H9 (cell line): ENCODE data around the gene FAM241A. TPM values are rescaled to one million over a fixed set of nuclear protein-coding genes. Genes with fewer than 3 reads are reported as not detected.

Source experiments
- DNase-seq: peaks from one replicate; pipeline ENCODE4 v3.0.0-alpha.2; 2017
- H2AFZ ChIP-seq: one replicate; pipeline ENCODE4 v1.6.1; 2013; ENCODE audit warnings: mild to moderate bottlenecking, low read length, control low read depth, moderate library complexity
- H2AK5ac ChIP-seq: 2 replicates; pipeline ENCODE4 v1.6.1; 2013; ENCODE audit warnings: low read length, control low read depth, mixed read lengths; ENCODE audit not compliant: insufficient read length
- H2BK120ac ChIP-seq: one replicate; pipeline ENCODE4 v1.6.1; 2013; ENCODE audit warnings: low read depth, mild to moderate bottlenecking, low read length, control low read depth, inconsistent platforms; ENCODE audit not compliant: poor library complexity, severe bottlenecking
- H2BK12ac ChIP-seq: 2 replicates; pipeline ENCODE4 v1.6.1; 2013; ENCODE audit warnings: low read length, control low read depth, mixed read lengths, low read depth; ENCODE audit not compliant: insufficient read length
- H2BK15ac ChIP-seq: 2 replicates; pipeline ENCODE4 v1.6.1; 2013; ENCODE audit warnings: low read depth, low read length, control low read depth
- H2BK20ac ChIP-seq: one replicate; pipeline ENCODE4 v1.6.1; 2013; ENCODE audit warnings: low read depth, mild to moderate bottlenecking, low read length, control low read depth, inconsistent platforms; ENCODE audit not compliant: poor library complexity, severe bottlenecking
- H2BK5ac ChIP-seq: 2 replicates; pipeline ENCODE4 v1.6.1; 2013; ENCODE audit warnings: low read length, control low read depth, mixed read lengths; ENCODE audit not compliant: insufficient read length
- H3K14ac ChIP-seq: 2 replicates; pipeline ENCODE4 v1.6.1; 2013; ENCODE audit warnings: low read length, control low read depth; ENCODE audit not compliant: insufficient read depth
- H3K18ac ChIP-seq: 2 replicates; pipeline ENCODE4 v1.6.1; 2013; ENCODE audit warnings: low read depth, mild to moderate bottlenecking, mixed read lengths, low read length, control low read depth; ENCODE audit not compliant: insufficient read length
- H3K23ac ChIP-seq: 2 replicates; pipeline ENCODE4 v1.6.1; 2013; ENCODE audit warnings: low read length, control low read depth, mixed read lengths, low read depth; ENCODE audit not compliant: insufficient read length
- H3K23me2 ChIP-seq: 2 replicates; pipeline ENCODE4 v1.6.1; 2013; ENCODE audit warnings: low read depth, mild to moderate bottlenecking, mixed read lengths, low read length, control low read depth; ENCODE audit not compliant: insufficient read length, poor library complexity, severe bottlenecking
- H3K27ac ChIP-seq: 2 replicates; pipeline ENCODE4 v1.5.1; 2013; ENCODE audit warnings: low read length, control low read depth, mixed read lengths, low read depth; ENCODE audit not compliant: insufficient read length
- H3K27me3 ChIP-seq: 2 replicates; pipeline ENCODE4 v1.6.1; 2013; ENCODE audit warnings: low read length, control low read depth, inconsistent platforms; ENCODE audit not compliant: insufficient read depth
- H3K4ac ChIP-seq: 2 replicates; pipeline ENCODE4 v1.6.1; 2013; ENCODE audit warnings: low read depth, mild to moderate bottlenecking, control low read depth, inconsistent platforms, low read length, moderate library complexity
- H3K4me1 ChIP-seq: 2 replicates; pipeline ENCODE4 v1.6.1; 2013; ENCODE audit warnings: low read length, control low read depth, inconsistent platforms; ENCODE audit not compliant: insufficient read depth
- H3K4me2 ChIP-seq: 2 replicates; pipeline ENCODE4 v1.6.1; 2013; ENCODE audit warnings: low read length, control low read depth, mixed read lengths; ENCODE audit not compliant: insufficient read length, insufficient read depth
- H3K56ac ChIP-seq: 2 replicates; pipeline ENCODE4 v1.6.1; 2013; ENCODE audit warnings: low read depth, mild to moderate bottlenecking, mixed read lengths, low read length, control low read depth; ENCODE audit not compliant: insufficient read length
- H3K79me1 ChIP-seq: 2 replicates; pipeline ENCODE4 v1.6.1; 2013; ENCODE audit warnings: low read depth, mild to moderate bottlenecking, moderate library complexity, low read length, control low read depth, inconsistent platforms; ENCODE audit not compliant: insufficient read depth, poor library complexity, severe bottlenecking
- H3K79me2 ChIP-seq: 2 replicates; pipeline ENCODE4 v1.6.1; 2013; ENCODE audit warnings: low read length, control low read depth, inconsistent platforms; ENCODE audit not compliant: insufficient read depth
- H3K9ac ChIP-seq: 2 replicates; pipeline ENCODE4 v1.6.1; 2013; ENCODE audit warnings: low read length, control low read depth, mixed read lengths; ENCODE audit not compliant: insufficient read length; ENCODE audit errors: extremely low read depth
- H3K9me3 ChIP-seq: one replicate; pipeline ENCODE4 v1.6.1; 2013; ENCODE audit warnings: low read depth, low read length, inconsistent platforms; ENCODE audit not compliant: control insufficient read depth
- H3T11ph ChIP-seq: one replicate; pipeline ENCODE4 v1.6.1; 2013; ENCODE audit warnings: mild to moderate bottlenecking, low read length, control low read depth, inconsistent platforms
- H4K20me1 ChIP-seq: one replicate; pipeline ENCODE4 v1.6.1; 2013; ENCODE audit not compliant: control insufficient read depth, insufficient read length, insufficient read depth
- H4K5ac ChIP-seq: 2 replicates; pipeline ENCODE4 v1.6.1; 2013; ENCODE audit warnings: low read depth, mild to moderate bottlenecking, mixed read lengths, low read length, control low read depth; ENCODE audit not compliant: insufficient read length
- H4K8ac ChIP-seq: replicated peaks from 2 replicates; pipeline ENCODE4 v1.6.1; 2013; ENCODE audit warnings: low read length, control low read depth, mixed read lengths, low read depth; ENCODE audit not compliant: insufficient read length
- H4K91ac ChIP-seq: 2 replicates; pipeline ENCODE4 v1.6.1; 2013; ENCODE audit warnings: low read depth, mild to moderate bottlenecking, moderate library complexity, mixed read lengths, low read length, control low read depth; ENCODE audit not compliant: insufficient read length
- H3K27ac Mint-ChIP-seq, 3 experiments: 2 replicates in 2 of 3; 3 replicates in 1 of 3; pipeline ENCODE4 v1.8.0; 2020 to 2021; ENCODE audit warnings: mixed read lengths in 3 of 3, mild to moderate bottlenecking in 1 of 3, moderate library complexity in 1 of 3
- H3K27me3 Mint-ChIP-seq: 2 replicates; pipeline ENCODE4 v1.8.0; 2021; ENCODE audit warnings: low read depth, mild to moderate bottlenecking, moderate library complexity, mixed read lengths
- H3K36me3 Mint-ChIP-seq, 3 experiments: 2 replicates in 2 of 3; 3 replicates in 1 of 3; pipeline ENCODE4 v1.8.0; 2020 to 2021; ENCODE audit warnings: low read depth in 3 of 3, mixed read lengths in 3 of 3; ENCODE audit not compliant: insufficient read depth in 1 of 3
- H3K4me1 Mint-ChIP-seq, 2 experiments: 2 replicates each; pipeline ENCODE4 v1.8.0; 2020; ENCODE audit warnings: mixed read lengths in 2 of 2
- H3K4me3 Mint-ChIP-seq, 2 experiments: 2 replicates in 1 of 2; 3 replicates in 1 of 2; pipeline ENCODE4 v1.8.0; 2020 to 2021; ENCODE audit warnings: mild to moderate bottlenecking in 2 of 2, mixed read lengths in 2 of 2, moderate library complexity in 1 of 2
- H3K9me3 Mint-ChIP-seq, 2 experiments: 2 replicates in 1 of 2; 3 replicates in 1 of 2; pipeline ENCODE4 v1.8.0; 2020; ENCODE audit warnings: mild to moderate bottlenecking in 2 of 2, mixed read lengths in 2 of 2, moderate library complexity in 1 of 2
- WGBS: extraction: QIAGEN DNeasy Blood & Tissue Kit; methylation state at CpG from one replicate; pipeline ENCODE4 v1.1.7; 2013; ENCODE audit warnings: missing lambda C conversion rate, low lambda C conversion rate, mixed read lengths; ENCODE audit not compliant: insufficient read length; ENCODE audit errors: extremely low coverage; 5-methylcytosine and 5-hydroxymethylcytosine counted together
- total RNA-seq: library from RNA; stranded (reverse); gene quantifications from 2 replicates; pipeline ENCODE4 v1.2.1, GENCODE V29; 2021
- TF ChIP-seq, protein P1 (sequence below): fragments of 200-600 bp; sonication (generic); conservative IDR thresholded peaks from 3 replicates; pipeline ENCODE4 v1.8.0; 2021; ENCODE audit warnings: antibody characterized with exemption, mild to moderate bottlenecking

The FAM241A gene
- total RNA-seq, 1 experiment from 2014 or later, result 0.13 TPM

DNA sequence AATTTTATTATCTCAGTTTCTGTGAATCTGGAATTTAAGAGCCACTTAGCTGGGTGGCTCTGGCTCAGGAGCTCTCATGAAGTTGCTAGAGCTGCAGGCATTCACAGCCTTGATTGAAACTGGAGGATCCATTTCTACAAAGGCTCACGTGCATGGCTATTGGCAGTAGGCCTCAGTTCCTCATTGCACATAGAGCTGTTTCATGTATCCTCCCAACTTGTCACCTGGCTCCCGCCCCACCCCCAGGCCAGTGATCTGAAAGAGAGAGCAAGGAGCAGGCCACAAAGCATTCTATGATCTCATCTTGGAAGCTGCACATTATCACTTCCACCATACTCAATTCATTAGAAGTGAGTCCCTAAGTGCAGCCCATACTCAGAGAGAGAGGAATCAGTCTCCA is 67.8 kb downstream of the FAM241A start:
- H3K27me3 Mint-ChIP-seq, result peaks cover 2% of the 10 kb centered on the region; the same call in 1 of the 2 replicates
- H4K91ac ChIP-seq, result no peak overlapping the region
- no peak overlapping the region for H2BK5ac ChIP-seq
- no peaks in the 10 kb centered on the region for H3K27me3 ChIP-seq
- H3K18ac ChIP-seq, result no peak overlapping the region
- H3K23ac ChIP-seq, result no peak overlapping the region
- H2BK12ac ChIP-seq, result no peak overlapping the region
- no peak overlapping the region for H3T11ph ChIP-seq
- H3K9ac ChIP-seq, result no peak overlapping the region
- no peak overlapping the region for H2BK15ac ChIP-seq
- H3K9me3 ChIP-seq, result peaks cover 4% of the 10 kb centered on the region
- H2BK20ac ChIP-seq, result no peak overlapping the region
- no CpG with 5 or more reads among the region's 2 CpGs for WGBS
- H3K9me3 Mint-ChIP-seq, result peaks cover 2 to 11% of the 10 kb centered on the region in 2 experiments; a peak in 3 of 5 replicates
- H3K4me1 ChIP-seq, result no peaks in the 10 kb centered on the region
- H3K79me2 ChIP-seq, result no peaks in the 10 kb centered on the region
- H3K56ac ChIP-seq, result no peak overlapping the region
- TF ChIP-seq, protein P1, sequence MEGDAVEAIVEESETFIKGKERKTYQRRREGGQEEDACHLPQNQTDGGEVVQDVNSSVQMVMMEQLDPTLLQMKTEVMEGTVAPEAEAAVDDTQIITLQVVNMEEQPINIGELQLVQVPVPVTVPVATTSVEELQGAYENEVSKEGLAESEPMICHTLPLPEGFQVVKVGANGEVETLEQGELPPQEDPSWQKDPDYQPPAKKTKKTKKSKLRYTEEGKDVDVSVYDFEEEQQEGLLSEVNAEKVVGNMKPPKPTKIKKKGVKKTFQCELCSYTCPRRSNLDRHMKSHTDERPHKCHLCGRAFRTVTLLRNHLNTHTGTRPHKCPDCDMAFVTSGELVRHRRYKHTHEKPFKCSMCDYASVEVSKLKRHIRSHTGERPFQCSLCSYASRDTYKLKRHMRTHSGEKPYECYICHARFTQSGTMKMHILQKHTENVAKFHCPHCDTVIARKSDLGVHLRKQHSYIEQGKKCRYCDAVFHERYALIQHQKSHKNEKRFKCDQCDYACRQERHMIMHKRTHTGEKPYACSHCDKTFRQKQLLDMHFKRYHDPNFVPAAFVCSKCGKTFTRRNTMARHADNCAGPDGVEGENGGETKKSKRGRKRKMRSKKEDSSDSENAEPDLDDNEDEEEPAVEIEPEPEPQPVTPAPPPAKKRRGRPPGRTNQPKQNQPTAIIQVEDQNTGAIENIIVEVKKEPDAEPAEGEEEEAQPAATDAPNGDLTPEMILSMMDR, result no peak
- no peaks in the 10 kb centered on the region for H3K4me1 Mint-ChIP-seq
- no peak overlapping the region for H4K8ac ChIP-seq
- H3K27ac ChIP-seq, result no peak overlapping the region
- H3K4me2 ChIP-seq, result no peak overlapping the region
- no peaks in the 10 kb centered on the region for H3K79me1 ChIP-seq
- no peaks in the 10 kb centered on the region for H4K20me1 ChIP-seq
- no peak overlapping the region for H3K4me3 Mint-ChIP-seq
- no peaks in the 10 kb centered on the region for H3K23me2 ChIP-seq
- no peak overlapping the region for H3K4ac ChIP-seq
- H3K27ac Mint-ChIP-seq, result no peak overlapping the region
- H3K14ac ChIP-seq, result no peak overlapping the region
- no peak for DNase-seq
- no peak overlapping the region for H2BK120ac ChIP-seq
- H3K36me3 Mint-ChIP-seq, result peaks cover 0 to 6% (median 0%) of the 10 kb centered on the region in 3 experiments; a peak in 2 of 7 replicates
- H2AK5ac ChIP-seq, result no peak overlapping the region
- H4K5ac ChIP-seq, result no peak overlapping the region
- H2AFZ ChIP-seq, result no peak overlapping the region
